ENCODE measurements around the gene DPH3. TPM values are rescaled to one million over a fixed set of nuclear protein-coding genes. Genes with fewer than 3 reads are reported as not detected.

DPH3 gene
- total and polyA plus RNA-seq, 2 of the 8 experiments (the other 6 are each of a cell fraction or from before 2014, with no cell fraction given), result 9.8 to 40.1 TPM

- TF ChIP-seq CTCF (IDR thresholded peaks at IDR 0.05; ENCODE audit: control extremely low read depth in 1 of 3, insufficient read depth in 1 of 3, low read depth in 1 of 3, low read length in 3 of 3) (peak in 2 of 3 experiments; percentile 70 to 73; a peak in 3 of 4 replicates), TAF7 (optimal IDR thresholded peaks at IDR 0.05; ENCODE audit: borderline replicate concordance, low read depth, low read length) (no peak)
Measured at GRCh38 chr3:16290007-16290826, 25.5 kb upstream of the DPH3 start (continued).
